Loucy (cell line): ENCODE measurements around the gene LCMT1.

Source experiments
- H2AFZ ChIP-seq: fragments of 200-600 bp; sonication (generic); 2 replicates; pipeline ENCODE4 v1.6.0; 2016; ENCODE audit warnings: antibody characterized with exemption, mild to moderate bottlenecking, low read length, moderate library complexity
- H3F3A ChIP-seq: fragments of 200-600 bp; 2 replicates; pipeline ENCODE4 v1.6.0; 2016; ENCODE audit warnings: antibody characterized with exemption, low read depth, mild to moderate bottlenecking
- H3K27me3 ChIP-seq: fragments of 200-600 bp; sonication (generic); 2 replicates; pipeline ENCODE4 v1.6.1; 2014; ENCODE audit warnings: low read length, mild to moderate bottlenecking; ENCODE audit not compliant: insufficient read depth, poor library complexity, severe bottlenecking
- H3K36me3 ChIP-seq: fragments of 200-600 bp; sonication (generic); 2 replicates; pipeline ENCODE4 v1.6.1; 2016; ENCODE audit warnings: low read length; ENCODE audit not compliant: insufficient read depth
- H3K4me1 ChIP-seq: fragments of 200-600 bp; sonication (generic); 2 replicates; pipeline ENCODE4 v1.5.1; 2014; ENCODE audit warnings: low read length, mild to moderate bottlenecking; ENCODE audit not compliant: insufficient read depth, poor library complexity, severe bottlenecking
- H3K4me2 ChIP-seq: fragments of 200-600 bp; sonication (generic); 2 replicates; pipeline ENCODE4 v1.6.0; 2014; ENCODE audit warnings: antibody characterized with exemption, low read length, low read depth, mild to moderate bottlenecking; ENCODE audit not compliant: poor library complexity, severe bottlenecking
- H3K4me3 ChIP-seq: fragments of 200-600 bp; sonication (generic); 2 replicates; pipeline ENCODE4 v1.5.1; 2014; ENCODE audit warnings: low read length, mild to moderate bottlenecking, mixed read lengths; ENCODE audit not compliant: poor library complexity, severe bottlenecking
- H3K79me2 ChIP-seq: fragments of 200-600 bp; sonication (generic); 2 replicates; pipeline ENCODE4 v1.6.1; 2014; ENCODE audit warnings: low read length; ENCODE audit not compliant: insufficient read depth
- H3K9ac ChIP-seq: fragments of 200-600 bp; sonication (generic); 2 replicates; pipeline ENCODE4 v1.6.0; 2014; ENCODE audit warnings: mild to moderate bottlenecking, low read depth, low read length, moderate library complexity; ENCODE audit not compliant: poor library complexity, severe bottlenecking
- H3K9me2 ChIP-seq: fragments of 200-600 bp; sonication (generic); replicated peaks from 2 replicates; pipeline ENCODE4 v1.6.1; 2016; ENCODE audit warnings: low read depth, low read length, mixed read lengths
- H3K9me3 ChIP-seq: fragments of 200-600 bp; sonication (generic); 2 replicates; pipeline ENCODE4 v1.6.1; 2014; ENCODE audit warnings: mild to moderate bottlenecking, antibody characterized with exemption, low read length, low read depth; ENCODE audit not compliant: insufficient read depth
- H4K20me1 ChIP-seq: fragments of 200-600 bp; sonication (generic); 2 replicates; pipeline ENCODE4 v1.6.0; 2014; ENCODE audit warnings: antibody characterized with exemption, low read length, mild to moderate bottlenecking; ENCODE audit not compliant: insufficient read depth, poor library complexity, severe bottlenecking
- CTCF ChIP-seq: fragments of 200-600 bp; sonication (generic); conservative IDR thresholded peaks from 2 replicates; pipeline ENCODE4 v1.5.1; 2014; ENCODE audit warnings: mild to moderate bottlenecking, antibody characterized with exemption, low read length
- EZH2phosphoT487 ChIP-seq: fragments of 200-600 bp; IDR thresholded peaks from 2 replicates; pipeline ENCODE4 v1.6.1; 2018; ENCODE audit warnings: antibody characterized with exemption, mild to moderate bottlenecking, moderate library complexity, borderline replicate concordance

LCMT1 gene

GRCh38 chr16:25107466-25107792 is 4.1 kb upstream of the LCMT1 start:
- Histone ChIP-seq H3F3A (peaks cover 3% of the 10 kb centered on the region; the same call in 1 of the 2 replicates), H3K27me3 (no peaks in the 10 kb centered on the region), H2AFZ (peak overlapping the region; percentile 87), H3K36me3 (no peaks in the 10 kb centered on the region), H3K4me1 (peaks cover 27% of the 10 kb centered on the region), H3K9ac (peak overlapping the region; percentile 87), H3K4me2 (peak overlapping the region; percentile 97), H3K9me2 (no peaks in the 10 kb centered on the region), H3K79me2 (peaks cover 18% of the 10 kb centered on the region), H3K9me3 (no peaks in the 10 kb centered on the region), H3K4me3 (peak overlapping the region; percentile 85), H4K20me1 (peaks cover 7% of the 10 kb centered on the region)
- no peak for TF ChIP-seq CTCF

GRCh38 chr16:25108054-25108453 is 3.5 kb upstream of the LCMT1 start:
- Histone ChIP-seq H3K36me3 (no peaks in the 10 kb centered on the region), H3K4me3 (peak overlapping the region; percentile 85), H3K9ac (no peak overlapping the region), H3K9me3 (no peaks in the 10 kb centered on the region), H3K4me1 (peaks cover 29% of the 10 kb centered on the region), H3K9me2 (no peaks in the 10 kb centered on the region), H3K4me2 (peak overlapping the region; percentile 97), H2AFZ (no peak overlapping the region), H3K79me2 (peaks cover 24% of the 10 kb centered on the region), H3F3A (peaks cover 3% of the 10 kb centered on the region; the same call in 1 of the 2 replicates), H3K27me3 (no peaks in the 10 kb centered on the region), H4K20me1 (peaks cover 7% of the 10 kb centered on the region)
- TF ChIP-seq CTCF (peak; percentile 65), EZH2phosphoT487 (no peak)

- Histone ChIP-seq H3K36me3 (no peaks in the 10 kb centered on the region), H3K9me2 (no peaks in the 10 kb centered on the region), H4K20me1 (peaks cover 7% of the 10 kb centered on the region), H3K4me2 (peak overlapping the region; percentile 75), H3F3A (peaks cover 3% of the 10 kb centered on the region; the same call in 1 of the 2 replicates), H3K9me3 (no peaks in the 10 kb centered on the region), H3K27me3 (no peaks in the 10 kb centered on the region), H3K9ac (peak overlapping the region; percentile 82), H3K4me1 (peaks cover 31% of the 10 kb centered on the region), H2AFZ (no peak overlapping the region), H3K79me2 (peaks cover 40% of the 10 kb centered on the region), H3K4me3 (peak overlapping the region; percentile 90)
- no peak for TF ChIP-seq EZH2phosphoT487
- no peak for TF ChIP-seq CTCF
Observed at GRCh38 chr16:25109643-25110042, 1.9 kb upstream of the LCMT1 start.
